GOT3 (cell line): ENCODE measurements around the gene CACNA1G.

ENCODE experiments used
- DNase-seq: peaks from one replicate; lab custom pipeline; 2025; ENCODE audit warnings: mixed read lengths; lab: John Stamatoyannopoulos, UW

The CACNA1G gene

GRCh38 chr17:50672831-50673551 is 112.5 kb downstream of the CACNA1G start:
- DNase-seq: no peak

- DNase-seq: no peak
Observed at GRCh38 chr17:50675190-50675589, 114.7 kb downstream of the CACNA1G start.

- no peak for DNase-seq
Observed at GRCh38 chr17:50675627-50676026, 115.1 kb downstream of the CACNA1G start.

- DNase-seq: no peak
Observed at GRCh38 chr17:50676065-50676975, 115.8 kb downstream of the CACNA1G start.
